ENCODE results near the gene EDEM3.
"Not testable (repeated sequence)": the region's sequence is repeated elsewhere in the genome, so short reads cannot be mapped to it uniquely, and the experiment has no call there.

- TF ChIP-seq CTCF (IDR thresholded peaks at IDR 0.05); ZFX (IDR thresholded peaks at IDR 0.05; ENCODE audit: borderline replicate concordance): not testable (repeated sequence)
Measured at GRCh38 chr1:184680611-184681225, 73.9 kb downstream of the EDEM3 start.
